Esophagus muscularis mucosa (tissue), 4 donors: Measurements from ENCODE around the gene SLC39A7.

Experiments
- EP300 ChIP-seq: sonication (generic); formaldehyde crosslinking; IDR thresholded peaks from one replicate; pipeline ENCODE4 v1.6.1; 2017; ENCODE audit warnings: antibody characterized with exemption
- POLR2A ChIP-seq: fragments of 450-650 bp; IDR thresholded peaks from one replicate; pipeline ENCODE4 v1.6.1; 2017; ENCODE audit warnings: antibody characterized with exemption, moderate library complexity, mild to moderate bottlenecking, low read depth
- POLR2AphosphoS5 ChIP-seq, 2 donors: sonication (generic); formaldehyde crosslinking; IDR thresholded peaks; one replicate each; pipeline ENCODE4 v1.6.1; 2017; ENCODE audit warnings: antibody characterized with exemption in 2 of 2
- TF ChIP-seq, protein P1 (sequence below), 3 experiments: fragments of 200-600 bp in 2 of 3; fragments of 450-650 bp in 1 of 3; sonication (generic) in 2 of 3; IDR thresholded peaks; one replicate each; pipeline ENCODE4 v1.5.1; 2017 to 2019; ENCODE audit warnings: antibody characterized with exemption in 3 of 3, mild to moderate bottlenecking in 2 of 3, moderate library complexity in 1 of 3

DNA sequence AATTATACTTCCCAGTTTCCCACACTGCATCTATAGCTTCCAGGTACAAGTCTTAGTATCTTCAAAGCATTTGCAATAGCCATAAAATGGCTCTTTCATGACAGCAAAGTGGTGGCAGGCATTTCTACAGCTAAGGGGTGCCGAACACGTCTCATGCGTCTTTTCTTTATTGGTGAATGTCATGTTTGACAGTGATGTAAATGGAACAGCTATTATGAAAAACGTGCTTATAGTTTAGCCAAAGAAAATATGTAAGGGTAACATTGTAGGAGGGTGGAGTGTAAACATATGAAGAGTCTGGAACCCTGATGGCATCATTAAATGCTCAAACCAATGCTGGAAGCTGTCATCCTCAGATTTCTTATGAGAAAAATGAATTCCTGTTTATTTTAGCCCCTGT lies 46.3 kb upstream of the SLC39A7 start:
- TF ChIP-seq POLR2AphosphoS5 (IDR thresholded peaks at IDR 0.05) (no peak), POLR2A (no peak), EP300 (no peak)
- TF ChIP-seq, protein P1, sequence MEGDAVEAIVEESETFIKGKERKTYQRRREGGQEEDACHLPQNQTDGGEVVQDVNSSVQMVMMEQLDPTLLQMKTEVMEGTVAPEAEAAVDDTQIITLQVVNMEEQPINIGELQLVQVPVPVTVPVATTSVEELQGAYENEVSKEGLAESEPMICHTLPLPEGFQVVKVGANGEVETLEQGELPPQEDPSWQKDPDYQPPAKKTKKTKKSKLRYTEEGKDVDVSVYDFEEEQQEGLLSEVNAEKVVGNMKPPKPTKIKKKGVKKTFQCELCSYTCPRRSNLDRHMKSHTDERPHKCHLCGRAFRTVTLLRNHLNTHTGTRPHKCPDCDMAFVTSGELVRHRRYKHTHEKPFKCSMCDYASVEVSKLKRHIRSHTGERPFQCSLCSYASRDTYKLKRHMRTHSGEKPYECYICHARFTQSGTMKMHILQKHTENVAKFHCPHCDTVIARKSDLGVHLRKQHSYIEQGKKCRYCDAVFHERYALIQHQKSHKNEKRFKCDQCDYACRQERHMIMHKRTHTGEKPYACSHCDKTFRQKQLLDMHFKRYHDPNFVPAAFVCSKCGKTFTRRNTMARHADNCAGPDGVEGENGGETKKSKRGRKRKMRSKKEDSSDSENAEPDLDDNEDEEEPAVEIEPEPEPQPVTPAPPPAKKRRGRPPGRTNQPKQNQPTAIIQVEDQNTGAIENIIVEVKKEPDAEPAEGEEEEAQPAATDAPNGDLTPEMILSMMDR (IDR thresholded peaks at IDR 0.05): no peak
